ENCODE data around the gene GRM8. TPM values are rescaled to one million over a fixed set of nuclear protein-coding genes. Genes with fewer than 3 reads are reported as not detected.

The GRM8 gene
- total and polyA plus RNA-seq, 8 donors, result 0.26 to 0.75 (median 0.44) TPM; not detected in 2

DNA sequence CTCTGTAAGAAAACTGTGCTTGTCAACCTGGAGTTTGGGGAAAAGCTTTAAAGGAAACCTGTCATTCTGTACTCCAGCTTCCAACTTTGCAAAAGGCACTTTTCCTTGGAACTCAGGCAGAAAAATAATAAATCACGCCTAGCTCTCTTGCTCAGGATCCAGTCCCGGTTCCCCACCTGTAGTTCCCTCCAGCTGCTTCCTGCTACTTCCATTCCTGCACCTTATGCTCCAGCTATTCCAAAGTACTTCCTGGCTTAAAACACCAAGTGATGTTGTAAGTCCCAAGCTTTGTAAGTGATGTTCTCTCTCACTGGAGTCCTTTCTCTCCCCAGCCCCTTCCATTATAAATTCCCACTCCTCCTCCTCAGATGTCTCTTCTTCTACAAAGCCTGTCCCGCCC is 98.6 kb downstream of the GRM8 start:
- no peaks in the 10 kb centered on the region for H3K36me3 ChIP-seq
- no peaks in the 10 kb centered on the region for H3K27me3 ChIP-seq
- H3K4me1 ChIP-seq, result no peaks in the 10 kb centered on the region
- no peaks in the 10 kb centered on the region for H3K9me3 ChIP-seq
- intact Hi-C loops (cut with DNase I), result no loop called here
- DNase-seq (no peak), ATAC-seq (no peak)
- H3K27ac ChIP-seq, result no peak overlapping the region
- no peak overlapping the region for H3K4me3 ChIP-seq
- TF ChIP-seq, protein P1, sequence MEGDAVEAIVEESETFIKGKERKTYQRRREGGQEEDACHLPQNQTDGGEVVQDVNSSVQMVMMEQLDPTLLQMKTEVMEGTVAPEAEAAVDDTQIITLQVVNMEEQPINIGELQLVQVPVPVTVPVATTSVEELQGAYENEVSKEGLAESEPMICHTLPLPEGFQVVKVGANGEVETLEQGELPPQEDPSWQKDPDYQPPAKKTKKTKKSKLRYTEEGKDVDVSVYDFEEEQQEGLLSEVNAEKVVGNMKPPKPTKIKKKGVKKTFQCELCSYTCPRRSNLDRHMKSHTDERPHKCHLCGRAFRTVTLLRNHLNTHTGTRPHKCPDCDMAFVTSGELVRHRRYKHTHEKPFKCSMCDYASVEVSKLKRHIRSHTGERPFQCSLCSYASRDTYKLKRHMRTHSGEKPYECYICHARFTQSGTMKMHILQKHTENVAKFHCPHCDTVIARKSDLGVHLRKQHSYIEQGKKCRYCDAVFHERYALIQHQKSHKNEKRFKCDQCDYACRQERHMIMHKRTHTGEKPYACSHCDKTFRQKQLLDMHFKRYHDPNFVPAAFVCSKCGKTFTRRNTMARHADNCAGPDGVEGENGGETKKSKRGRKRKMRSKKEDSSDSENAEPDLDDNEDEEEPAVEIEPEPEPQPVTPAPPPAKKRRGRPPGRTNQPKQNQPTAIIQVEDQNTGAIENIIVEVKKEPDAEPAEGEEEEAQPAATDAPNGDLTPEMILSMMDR (IDR thresholded peaks at IDR 0.05), result no peak

DNA sequence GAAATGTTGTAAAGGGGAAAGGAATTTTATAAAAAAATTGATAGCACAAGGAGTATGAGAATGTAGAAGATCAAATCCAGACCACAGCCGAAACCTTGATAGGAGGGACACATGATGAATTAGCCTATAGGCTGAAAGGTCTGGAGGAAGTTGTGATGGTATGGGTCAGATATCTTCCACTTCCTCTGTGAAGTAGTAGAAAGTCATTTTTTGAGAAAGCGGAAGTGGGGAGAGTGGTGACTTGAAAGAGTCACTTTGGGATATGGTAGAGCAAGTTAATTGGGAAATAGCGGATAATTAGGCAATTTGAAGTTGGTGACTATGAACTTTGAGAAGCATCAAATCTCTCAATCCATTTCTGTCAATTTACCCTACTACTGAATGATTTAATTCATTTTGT is 99.4 kb downstream of the GRM8 start:
- H3K9me3 ChIP-seq, result no peaks in the 10 kb centered on the region
- ATAC-seq, result no peak
- intact Hi-C loops (cut with DNase I), result no loop called here
- no peaks in the 10 kb centered on the region for H3K36me3 ChIP-seq
- no peak overlapping the region for H3K27ac ChIP-seq
- H3K27me3 ChIP-seq, result no peaks in the 10 kb centered on the region
- TF ChIP-seq, protein P1 (IDR thresholded peaks at IDR 0.05), result no peak
- no peak overlapping the region for H3K4me3 ChIP-seq
- H3K4me1 ChIP-seq, result no peaks in the 10 kb centered on the region
- no peak for DNase-seq

DNA sequence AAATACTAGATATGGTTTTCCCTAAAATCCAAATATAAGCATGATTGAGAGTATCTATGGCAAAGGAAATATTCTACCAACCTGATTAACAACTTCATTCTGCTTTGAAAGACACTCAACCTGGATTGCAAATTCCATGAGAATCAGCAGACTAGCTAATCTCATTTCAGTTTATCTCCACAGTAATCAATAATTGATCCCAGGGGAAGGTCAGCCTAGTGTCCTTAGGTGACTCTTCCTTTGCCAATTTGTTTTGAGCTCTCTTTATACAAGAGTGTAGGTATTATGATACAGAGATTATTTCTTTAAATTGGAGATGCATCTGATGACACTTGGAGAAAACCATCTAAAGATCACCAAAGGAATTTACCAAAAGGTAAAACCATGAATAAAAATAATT is 100.3 kb downstream of the GRM8 start:
- H3K4me1 ChIP-seq, result no peaks in the 10 kb centered on the region
- no peak overlapping the region for H3K27ac ChIP-seq
- H3K36me3 ChIP-seq, result no peaks in the 10 kb centered on the region
- H3K4me3 ChIP-seq, result no peak overlapping the region
- DNase-seq (no peak), ATAC-seq (no peak)
- TF ChIP-seq, protein P1 (IDR thresholded peaks at IDR 0.05), result no peak
- intact Hi-C loops (cut with DNase I), result no loop called here
- no peaks in the 10 kb centered on the region for H3K27me3 ChIP-seq
- H3K9me3 ChIP-seq, result no peaks in the 10 kb centered on the region

DNA sequence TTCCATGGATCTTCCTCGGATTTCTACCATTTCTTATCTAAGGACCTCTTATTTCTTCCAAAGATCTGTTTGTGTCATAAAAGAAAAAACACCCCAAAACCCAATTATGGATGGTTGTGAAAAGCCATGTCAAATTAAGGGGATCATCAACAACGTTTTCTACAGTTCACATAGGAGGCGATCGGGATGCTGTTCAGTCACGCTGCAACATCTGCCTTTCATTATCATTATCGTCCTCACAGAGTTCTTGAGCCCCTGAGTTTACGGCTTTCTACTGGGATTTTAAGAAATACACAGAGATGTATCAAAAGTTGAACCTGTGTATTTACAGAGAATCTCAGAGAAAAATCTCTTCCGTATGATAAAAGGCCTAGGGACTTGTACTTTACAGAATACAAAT is 101.4 kb downstream of the GRM8 start:
- no peak overlapping the region for H3K27ac ChIP-seq
- H3K27me3 ChIP-seq, result no peaks in the 10 kb centered on the region
- ATAC-seq (no peak), DNase-seq (no peak)
- H3K36me3 ChIP-seq, result no peaks in the 10 kb centered on the region
- TF ChIP-seq, protein P1 (IDR thresholded peaks at IDR 0.05), result no peak
- H3K4me3 ChIP-seq, result no peak overlapping the region
- intact Hi-C loops (cut with DNase I), result no loop called here
- no peaks in the 10 kb centered on the region for H3K9me3 ChIP-seq
- no peaks in the 10 kb centered on the region for H3K4me1 ChIP-seq

DNA sequence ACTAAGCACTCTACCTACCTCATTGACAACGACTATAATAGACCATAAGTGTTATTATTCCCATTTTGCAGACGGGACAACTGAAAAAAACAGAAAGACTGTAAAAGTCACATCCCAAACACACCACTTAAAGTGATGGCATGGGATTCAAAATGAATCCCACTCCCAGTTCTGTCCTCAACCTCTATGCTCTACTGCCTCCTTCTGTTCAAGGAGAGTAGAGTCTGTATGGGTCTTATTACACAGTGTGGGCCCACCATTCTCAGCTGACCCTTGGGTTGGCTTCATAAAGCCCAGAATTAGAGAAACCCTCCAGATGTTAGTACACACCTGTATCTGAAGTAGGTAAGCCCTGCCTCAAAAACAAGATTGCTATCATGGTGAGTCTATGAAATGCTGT is 102.2 kb downstream of the GRM8 start:
- DNase-seq (no peak), ATAC-seq (no peak)
- Histone ChIP-seq H3K27ac (no peak overlapping the region), H3K36me3 (no peaks in the 10 kb centered on the region), H3K27me3 (no peaks in the 10 kb centered on the region), H3K4me1 (no peaks in the 10 kb centered on the region), H3K4me3 (no peak overlapping the region), H3K9me3 (no peaks in the 10 kb centered on the region)
- TF ChIP-seq, protein P1 (IDR thresholded peaks at IDR 0.05), result no peak
- intact Hi-C loops (cut with DNase I), result no loop called here
